Activated CD4-positive, alpha-beta T cell treated with anti-CD3 and anti-CD28 coated beads for 36 hours (primary cell): ENCODE measurements around the gene GLI3. TPM values are rescaled to one million over a fixed set of nuclear protein-coding genes. Genes with fewer than 3 reads are reported as not detected.

Experiments
- ATAC-seq: fragments of 200-7000 bp; cut with Tn5 transposase; one replicate; pipeline ENCODE4 v1.10.0; 2021; ENCODE audit warnings: mild to moderate bottlenecking, moderate library complexity
- CTCF ChIA-PET: fragments of 350-600 bp; sonication (Branson Sonifier 250); formaldehyde crosslinking; loops from one replicate; lab custom pipeline; 2021; ENCODE audit warnings: antibody characterized with exemption; lab: Charles Lee
- POLR2A ChIA-PET: fragments of 350-600 bp; sonication (Branson Sonifier 250); formaldehyde crosslinking; loops from one replicate; lab custom pipeline; 2021; ENCODE audit warnings: antibody characterized with exemption, inconsistent platforms; lab: Charles Lee
- DNase-seq: peaks from one replicate; pipeline ENCODE4 v3.0.0-alpha.2; 2020
- H3K27ac Mint-ChIP-seq: one replicate; pipeline ENCODE4 v1.8.0; 2021; ENCODE audit warnings: mixed read lengths
- H3K27me3 Mint-ChIP-seq: one replicate; pipeline ENCODE4 v1.8.0; 2021; ENCODE audit warnings: mixed read lengths
- H3K36me3 Mint-ChIP-seq: one replicate; pipeline ENCODE4 v1.8.0; 2021; ENCODE audit warnings: low read depth, mixed read lengths
- H3K4me1 Mint-ChIP-seq: one replicate; pipeline ENCODE4 v1.8.0; 2021; ENCODE audit warnings: mixed read lengths
- H3K4me3 Mint-ChIP-seq: one replicate; pipeline ENCODE4 v1.8.0; 2021; ENCODE audit warnings: mild to moderate bottlenecking, moderate library complexity, mixed read lengths
- H3K9me3 Mint-ChIP-seq: one replicate; pipeline ENCODE4 v1.8.0; 2021; ENCODE audit warnings: low read depth, mixed read lengths
- intact Hi-C, 2 experiments: fragments of 100-400 bp; cut with DNase I in 1 of 2; cut with micrococcal nuclease in 1 of 2; formaldehyde crosslinking; loops; one replicate each; pipeline versions ENCODE4 v1.14.2 to v1.15.1; 2022 to 2024; cut with DNase I, micrococcal nuclease
- total RNA-seq, 2 experiments: library from RNA; stranded (reverse); gene quantifications; one replicate each; pipeline ENCODE4 v1.2.3, GENCODE V29; 2021

The GLI3 gene
- total RNA-seq, 2 experiments from 2014 or later, result 0.18 to 0.30 TPM

- Mint-ChIP-seq H3K36me3 (no peaks in the 10 kb centered on the region), H3K4me1 (no peaks in the 10 kb centered on the region), H3K4me3 (no peak overlapping the region), H3K27me3 (peaks cover 2% of the 10 kb centered on the region), H3K27ac (no peak overlapping the region), H3K9me3 (peaks cover 2% of the 10 kb centered on the region)
- ATAC-seq (no peak), DNase-seq (no peak)
- intact Hi-C loops, result no loop called here
- POLR2A ChIA-PET, result no interaction called here
- CTCF ChIA-PET, result no interaction called here
Observed at GRCh38 chr7:42253316-42253715, 16.3 kb upstream of the GLI3 start.

- CTCF ChIA-PET, result no interaction called here
- POLR2A ChIA-PET, result no interaction called here
- H3K4me3 Mint-ChIP-seq, result no peak overlapping the region
- peaks cover 7% of the 10 kb centered on the region for H3K27me3 Mint-ChIP-seq
- intact Hi-C loops, result no loop called here
- no peaks in the 10 kb centered on the region for H3K4me1 Mint-ChIP-seq
- H3K36me3 Mint-ChIP-seq, result no peaks in the 10 kb centered on the region
- H3K9me3 Mint-ChIP-seq, result peaks cover 2% of the 10 kb centered on the region
- H3K27ac Mint-ChIP-seq, result no peak overlapping the region
- DNase-seq (no peak), ATAC-seq (no peak)
Observed at GRCh38 chr7:42250411-42250810, 13.4 kb upstream of the GLI3 start.

DNA sequence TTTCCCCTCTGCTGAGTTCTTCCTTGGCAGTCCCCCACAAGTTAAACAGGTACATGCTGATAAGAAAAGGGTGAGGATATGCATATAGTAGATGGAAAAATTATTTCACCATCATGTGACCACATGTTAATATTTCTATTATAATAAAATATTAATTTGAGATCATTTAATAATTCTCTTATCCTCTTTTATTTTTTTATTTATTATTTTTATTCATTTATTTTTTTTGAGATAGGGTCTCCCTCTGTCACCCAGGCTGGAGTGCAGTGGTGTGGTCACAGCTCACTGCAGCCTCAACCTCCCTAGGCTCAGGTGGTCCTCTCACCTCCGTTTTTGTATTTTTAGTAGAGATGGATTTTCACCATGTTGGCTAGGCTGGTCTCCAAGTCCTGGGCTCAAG is 11.6 kb upstream of the GLI3 start:
- DNase-seq (no peak), ATAC-seq (no peak)
- CTCF ChIA-PET, result no interaction called here
- Mint-ChIP-seq H3K4me1 (no peaks in the 10 kb centered on the region), H3K27ac (no peak overlapping the region), H3K27me3 (peaks cover 10% of the 10 kb centered on the region), H3K9me3 (no peaks in the 10 kb centered on the region), H3K4me3 (no peak overlapping the region), H3K36me3 (no peaks in the 10 kb centered on the region)
- intact Hi-C loops, result no loop called here
- POLR2A ChIA-PET, result no interaction called here

- no peak for ATAC-seq
- intact Hi-C loops, result no loop called here
- no peaks in the 10 kb centered on the region for H3K36me3 Mint-ChIP-seq
- no peaks in the 10 kb centered on the region for H3K4me1 Mint-ChIP-seq
- DNase-seq, result no peak
- H3K27me3 Mint-ChIP-seq, result peaks cover 12% of the 10 kb centered on the region
- ChIA-PET CTCF (no interaction called here), POLR2A (interaction anchor here (0.6 kb wide), 1 partner anchor 610 kb away, joined by 4 read pairs; no protein-coding TSS in a partner anchor)
- no peak overlapping the region for H3K4me3 Mint-ChIP-seq
- no peaks in the 10 kb centered on the region for H3K9me3 Mint-ChIP-seq
- H3K27ac Mint-ChIP-seq, result no peak overlapping the region
Observed at GRCh38 chr7:42247301-42247700, 10.3 kb upstream of the GLI3 start.

DNA sequence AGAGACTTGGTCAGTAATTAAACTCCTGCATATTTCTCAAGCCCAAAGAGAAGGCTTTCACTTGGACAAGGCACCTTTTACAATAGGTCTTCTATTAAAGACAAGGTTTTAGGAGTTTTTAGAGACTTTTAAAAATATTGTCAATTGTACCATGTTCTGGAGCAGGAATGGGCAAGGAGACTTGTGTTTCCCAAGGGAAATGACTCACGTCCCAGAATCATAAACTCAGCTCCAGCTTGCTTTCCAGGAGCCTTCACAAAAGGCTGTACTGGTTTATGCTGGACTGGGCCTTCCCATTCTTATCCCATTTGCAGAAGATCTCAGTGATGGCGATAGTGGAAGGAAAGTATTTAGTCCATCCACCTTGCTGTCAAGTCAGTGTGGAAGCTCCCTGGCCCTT is 7.8 kb upstream of the GLI3 start:
- peaks cover 25% of the 10 kb centered on the region for H3K27me3 Mint-ChIP-seq
- no peaks in the 10 kb centered on the region for H3K9me3 Mint-ChIP-seq
- intact Hi-C loops, result no loop called here
- H3K4me3 Mint-ChIP-seq, result no peak overlapping the region
- ChIA-PET POLR2A (no interaction called here), CTCF (no interaction called here)
- H3K4me1 Mint-ChIP-seq, result no peaks in the 10 kb centered on the region
- DNase-seq (no peak), ATAC-seq (no peak)
- no peaks in the 10 kb centered on the region for H3K36me3 Mint-ChIP-seq
- H3K27ac Mint-ChIP-seq, result no peak overlapping the region

DNA sequence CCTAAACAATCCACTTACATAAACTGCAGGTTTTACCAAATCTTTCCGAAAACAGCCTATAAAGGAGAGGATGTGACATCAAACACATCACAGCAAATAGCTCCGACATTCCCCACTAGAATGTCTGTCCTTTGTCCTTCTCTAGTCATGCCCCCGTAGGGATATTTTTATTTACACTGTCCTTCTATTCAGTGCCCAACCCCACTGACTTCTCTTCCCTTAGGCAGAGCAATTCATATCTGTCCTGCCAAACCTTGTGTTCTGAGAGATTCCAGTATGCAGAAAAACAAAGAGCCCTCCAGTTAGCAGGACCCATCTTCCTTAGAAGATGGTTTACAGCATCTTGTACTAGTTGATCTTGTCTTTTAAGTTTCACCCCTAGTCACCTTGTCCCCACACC is 5.4 kb upstream of the GLI3 start:
- Mint-ChIP-seq H3K36me3 (no peaks in the 10 kb centered on the region), H3K4me3 (no peak overlapping the region), H3K27ac (no peak overlapping the region), H3K4me1 (peaks cover 4% of the 10 kb centered on the region), H3K27me3 (peaks cover 42% of the 10 kb centered on the region), H3K9me3 (no peaks in the 10 kb centered on the region)
- DNase-seq (no peak), ATAC-seq (no peak)
- CTCF ChIA-PET, result no interaction called here
- intact Hi-C loops, result no loop called here
- POLR2A ChIA-PET, result no interaction called here

DNA sequence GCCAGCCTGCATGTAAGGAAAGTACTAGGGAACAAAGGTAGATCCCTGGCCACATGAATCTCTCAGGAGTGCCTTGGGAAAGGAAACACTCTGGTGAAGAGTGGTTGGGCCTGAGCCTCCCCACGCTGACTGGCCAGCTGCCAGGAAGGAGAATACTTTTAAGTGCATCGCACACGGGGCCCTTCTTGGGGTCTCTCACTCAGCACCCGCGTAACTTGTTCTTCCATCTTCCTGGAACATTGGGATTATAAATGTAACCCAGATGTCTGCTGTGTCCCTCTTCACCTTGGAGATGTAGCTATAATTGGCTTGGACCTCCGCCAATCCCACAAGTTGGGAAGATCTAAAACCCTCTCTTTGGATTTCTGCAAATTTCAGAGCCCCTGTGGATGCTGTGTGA is 4.4 kb upstream of the GLI3 start:
- peaks cover 44% of the 10 kb centered on the region for H3K27me3 Mint-ChIP-seq
- ChIA-PET CTCF (no interaction called here), POLR2A (no interaction called here)
- no peaks in the 10 kb centered on the region for H3K9me3 Mint-ChIP-seq
- no peak for ATAC-seq
- no peak for DNase-seq
- H3K27ac Mint-ChIP-seq, result no peak overlapping the region
- no peak overlapping the region for H3K4me3 Mint-ChIP-seq
- H3K36me3 Mint-ChIP-seq, result no peaks in the 10 kb centered on the region
- intact Hi-C loops, result no loop called here
- peaks cover 4% of the 10 kb centered on the region for H3K4me1 Mint-ChIP-seq

- Mint-ChIP-seq H3K27me3 (peaks cover 51% of the 10 kb centered on the region), H3K27ac (no peak overlapping the region), H3K9me3 (no peaks in the 10 kb centered on the region), H3K4me1 (peaks cover 8% of the 10 kb centered on the region), H3K36me3 (no peaks in the 10 kb centered on the region), H3K4me3 (no peak overlapping the region)
- CTCF ChIA-PET, result no interaction called here
- intact Hi-C loops, result no loop called here
- POLR2A ChIA-PET, result no interaction called here
- ATAC-seq, result no peak
- no peak for DNase-seq
Observed at GRCh38 chr7:42240416-42240815, 3.4 kb upstream of the GLI3 start.

- Mint-ChIP-seq H3K4me3 (peak overlapping the region; percentile 65), H3K36me3 (no peaks in the 10 kb centered on the region), H3K27me3 (peaks cover 51% of the 10 kb centered on the region), H3K9me3 (no peaks in the 10 kb centered on the region), H3K4me1 (peaks cover 8% of the 10 kb centered on the region), H3K27ac (no peak overlapping the region)
- ATAC-seq (no peak), DNase-seq (no peak)
- POLR2A ChIA-PET, result no interaction called here
- intact Hi-C loops, result no loop called here
- CTCF ChIA-PET, result no interaction called here
Observed at GRCh38 chr7:42238709-42239366, 1.8 kb upstream of the GLI3 start.

DNA sequence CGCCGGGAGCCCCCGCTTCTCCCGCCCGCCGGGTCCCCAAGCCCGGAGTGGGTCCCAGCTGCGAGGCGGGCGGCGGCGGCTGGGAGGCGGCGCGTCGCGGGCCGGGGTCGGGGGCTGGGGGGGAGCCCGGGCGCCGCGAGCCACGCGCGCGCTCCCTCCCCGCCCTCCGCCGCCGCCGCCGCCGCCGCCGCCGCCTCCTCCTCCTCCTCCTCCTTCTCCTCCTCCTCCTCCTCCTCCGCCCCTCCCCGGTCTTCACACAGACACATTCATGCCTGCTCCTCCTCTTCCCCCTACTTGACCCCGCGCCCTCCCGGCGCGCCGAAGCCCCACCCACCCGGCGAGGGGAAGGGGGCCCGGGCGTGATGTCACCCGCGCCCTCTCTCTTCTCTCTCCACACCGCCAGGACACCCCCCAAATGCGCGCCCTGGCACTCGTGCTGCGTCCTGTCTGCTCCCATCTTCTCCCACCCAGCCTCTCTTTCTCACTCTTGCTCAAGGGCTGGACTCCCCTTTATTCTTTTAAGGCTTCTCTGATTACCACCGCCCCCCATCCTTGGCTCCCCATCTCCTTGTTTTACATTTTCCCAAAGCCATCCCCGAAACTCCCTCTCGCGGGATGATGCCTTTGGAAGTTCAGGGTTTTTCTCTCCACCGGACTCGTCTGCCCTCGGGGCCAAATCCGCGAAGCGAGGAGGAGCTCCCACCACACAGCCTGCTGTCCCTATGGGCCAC is 967 bp upstream of the GLI3 start:
- no peak overlapping the region for H3K27ac Mint-ChIP-seq

GRCh38 chr7:42236266-42236975 is 588 bp downstream of the GLI3 start:
- Mint-ChIP-seq H3K36me3 (no peaks in the 10 kb centered on the region), H3K27me3 (peaks cover 54% of the 10 kb centered on the region), H3K27ac (no peak overlapping the region), H3K4me3 (peak overlapping the region; percentile 56), H3K9me3 (no peaks in the 10 kb centered on the region), H3K4me1 (peaks cover 8% of the 10 kb centered on the region)
- CTCF ChIA-PET, result no interaction called here
- peak; percentile 45 for ATAC-seq
- intact Hi-C loops, result loop anchor here in 1 of 2 experiments (1.0 kb wide), 1 partner anchor 8 kb away; no protein-coding TSS in a partner anchor
- peak; percentile 41 for DNase-seq
- POLR2A ChIA-PET, result no interaction called here

More for the DNA sequence above, 967 bp upstream of the GLI3 start:
- peaks cover 8% of the 10 kb centered on the region for H3K4me1 Mint-ChIP-seq
- peaks cover 56% of the 10 kb centered on the region for H3K27me3 Mint-ChIP-seq
- intact Hi-C loops, result no loop called here
- DNase-seq, result peak; percentile 28
- POLR2A ChIA-PET, result no interaction called here
- no peaks in the 10 kb centered on the region for H3K36me3 Mint-ChIP-seq
- ATAC-seq, result no peak
- peak overlapping the region; percentile 73 for H3K4me3 Mint-ChIP-seq
- no peaks in the 10 kb centered on the region for H3K9me3 Mint-ChIP-seq
- CTCF ChIA-PET, result no interaction called here
